ENCODE measurements around the gene DNAJC5G. TPM values are rescaled to one million over a fixed set of nuclear protein-coding genes. Genes with fewer than 3 reads are reported as not detected.

The DNAJC5G gene
- total and polyA plus RNA-seq, 11 donors: 0.11 to 3.3 (median 1.2) TPM

DNA sequence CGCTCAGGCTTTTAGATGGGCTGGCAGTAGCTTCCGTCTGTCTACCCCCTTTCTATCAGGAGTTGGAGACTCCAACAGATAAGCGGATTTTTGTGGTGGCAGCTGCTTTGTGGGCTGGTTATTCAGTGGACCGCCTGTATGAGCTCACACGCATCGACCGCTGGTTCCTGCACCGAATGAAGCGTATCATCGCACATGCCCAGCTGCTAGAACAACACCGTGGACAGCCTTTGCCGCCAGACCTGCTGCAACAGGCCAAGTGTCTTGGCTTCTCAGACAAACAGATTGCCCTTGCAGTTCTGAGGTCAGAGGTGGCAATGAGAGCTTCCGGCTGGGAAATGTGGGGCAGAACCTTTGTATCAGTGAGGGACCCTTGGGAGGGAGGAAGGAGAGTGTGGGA lies 43.3 kb upstream of the DNAJC5G start:
- Histone ChIP-seq H3K9me3 (no peaks in the 10 kb centered on the region), H3K4me1 (no peaks in the 10 kb centered on the region), H3K27ac (no peak overlapping the region), H3K4me3 (no peak overlapping the region), H3K27me3 (no peaks in the 10 kb centered on the region), H3K36me3 (peaks cover 0 to 100% (median 98%) of the 10 kb centered on the region in 9 donors)
- 93 to 95% (median 94%) methylated on average over 12 to 13 of the region's 13 CpGs for WGBS, 4 donors
- intact Hi-C loops (cut with DNase I): no loop called here
- DNase-seq: no peak
- TF ChIP-seq POLR2A (IDR thresholded peaks at IDR 0.05): no peak
- TF ChIP-seq, protein P1, sequence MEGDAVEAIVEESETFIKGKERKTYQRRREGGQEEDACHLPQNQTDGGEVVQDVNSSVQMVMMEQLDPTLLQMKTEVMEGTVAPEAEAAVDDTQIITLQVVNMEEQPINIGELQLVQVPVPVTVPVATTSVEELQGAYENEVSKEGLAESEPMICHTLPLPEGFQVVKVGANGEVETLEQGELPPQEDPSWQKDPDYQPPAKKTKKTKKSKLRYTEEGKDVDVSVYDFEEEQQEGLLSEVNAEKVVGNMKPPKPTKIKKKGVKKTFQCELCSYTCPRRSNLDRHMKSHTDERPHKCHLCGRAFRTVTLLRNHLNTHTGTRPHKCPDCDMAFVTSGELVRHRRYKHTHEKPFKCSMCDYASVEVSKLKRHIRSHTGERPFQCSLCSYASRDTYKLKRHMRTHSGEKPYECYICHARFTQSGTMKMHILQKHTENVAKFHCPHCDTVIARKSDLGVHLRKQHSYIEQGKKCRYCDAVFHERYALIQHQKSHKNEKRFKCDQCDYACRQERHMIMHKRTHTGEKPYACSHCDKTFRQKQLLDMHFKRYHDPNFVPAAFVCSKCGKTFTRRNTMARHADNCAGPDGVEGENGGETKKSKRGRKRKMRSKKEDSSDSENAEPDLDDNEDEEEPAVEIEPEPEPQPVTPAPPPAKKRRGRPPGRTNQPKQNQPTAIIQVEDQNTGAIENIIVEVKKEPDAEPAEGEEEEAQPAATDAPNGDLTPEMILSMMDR (IDR thresholded peaks at IDR 0.05): no peak
- ATAC-seq: no peak

DNA sequence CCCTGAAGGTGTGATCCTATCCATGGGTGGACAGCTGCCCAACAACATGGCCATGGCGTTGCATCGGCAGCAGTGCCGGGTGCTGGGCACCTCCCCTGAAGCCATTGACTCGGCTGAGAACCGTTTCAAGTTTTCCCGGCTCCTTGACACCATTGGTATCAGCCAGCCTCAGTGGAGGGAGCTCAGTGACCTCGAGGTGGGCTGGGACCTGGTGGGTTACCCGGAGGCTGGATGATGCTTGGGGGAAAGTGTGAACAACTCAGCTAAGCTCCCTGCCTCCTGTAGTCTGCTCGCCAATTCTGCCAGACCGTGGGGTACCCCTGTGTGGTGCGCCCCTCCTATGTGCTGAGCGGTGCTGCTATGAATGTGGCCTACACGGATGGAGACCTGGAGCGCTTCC lies 41.9 kb upstream of the DNAJC5G start:
- no peaks in the 10 kb centered on the region for H3K27me3 ChIP-seq
- no peak overlapping the region for H3K4me3 ChIP-seq
- 93 to 98% (median 94%) methylated on average over 8 to 14 of the region's 14 CpGs for WGBS, 4 donors
- peaks cover 0 to 100% (median 98%) of the 10 kb centered on the region in 9 donors for H3K36me3 ChIP-seq
- no peak overlapping the region for H3K27ac ChIP-seq
- DNase-seq: no peak
- intact Hi-C loops (cut with DNase I): no loop called here
- TF ChIP-seq POLR2A (IDR thresholded peaks at IDR 0.05): no peak
- TF ChIP-seq, protein P1 (IDR thresholded peaks at IDR 0.05): no peak
- H3K4me1 ChIP-seq: no peaks in the 10 kb centered on the region
- H3K9me3 ChIP-seq: no peaks in the 10 kb centered on the region
- peak in 1 of 4 donors; percentile 37 for ATAC-seq

DNA sequence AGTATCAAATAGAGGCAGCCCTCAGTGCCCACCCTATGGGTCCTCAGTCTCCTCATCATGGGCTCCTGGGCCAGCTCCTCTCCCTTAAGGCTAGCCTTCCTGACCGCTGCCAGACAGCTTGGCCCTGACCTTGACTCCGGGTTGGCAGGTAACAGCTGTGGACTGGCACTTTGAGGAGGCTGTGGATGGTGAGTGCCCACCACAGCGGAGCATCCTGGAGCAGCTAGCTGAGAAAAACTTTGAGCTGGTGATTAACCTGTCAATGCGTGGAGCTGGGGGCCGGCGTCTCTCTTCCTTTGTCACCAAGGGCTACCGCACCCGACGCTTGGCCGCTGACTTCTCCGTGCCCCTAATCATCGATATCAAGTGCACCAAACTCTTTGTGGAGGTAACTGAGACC lies 39.1 kb upstream of the DNAJC5G start:
- ATAC-seq (no peak), DNase-seq (no peak)
- no peaks in the 10 kb centered on the region for H3K9me3 ChIP-seq
- H3K27me3 ChIP-seq: no peaks in the 10 kb centered on the region
- H3K27ac ChIP-seq: no peak overlapping the region
- TF ChIP-seq, protein P1 (IDR thresholded peaks at IDR 0.05): no peak
- TF ChIP-seq POLR2A (IDR thresholded peaks at IDR 0.05): no peak
- H3K4me1 ChIP-seq: no peaks in the 10 kb centered on the region
- H3K36me3 ChIP-seq: peaks cover 0 to 100% (median 99%) of the 10 kb centered on the region in 9 donors
- H3K4me3 ChIP-seq: no peak overlapping the region
- 96 to 99% (median 97%) methylated on average over 12 of the region's 12 CpGs for WGBS, 4 donors
- intact Hi-C loops (cut with DNase I): no loop called here

DNA sequence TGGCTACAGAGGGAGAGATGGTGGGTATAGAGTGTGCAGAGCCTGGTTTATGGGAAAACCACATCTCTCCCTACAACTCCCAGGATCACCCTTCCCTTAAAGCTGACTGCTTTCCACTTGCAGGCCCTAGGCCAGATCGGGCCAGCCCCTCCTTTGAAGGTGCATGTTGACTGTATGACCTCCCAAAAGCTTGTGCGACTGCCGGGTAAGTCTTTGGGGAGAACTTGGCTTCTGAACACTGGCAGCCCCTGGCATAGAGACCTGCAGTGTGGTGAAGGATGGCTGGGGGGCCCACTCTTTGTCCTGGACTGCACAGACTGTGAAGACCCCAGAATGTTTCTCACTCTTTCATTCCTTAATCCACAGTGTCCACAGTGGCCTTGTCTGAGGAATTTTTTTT lies 38.6 kb upstream of the DNAJC5G start:
- no peak overlapping the region for H3K27ac ChIP-seq
- ATAC-seq (no peak), DNase-seq (no peak)
- no peaks in the 10 kb centered on the region for H3K4me1 ChIP-seq
- peaks cover 0 to 100% (median 99%) of the 10 kb centered on the region in 9 donors for H3K36me3 ChIP-seq
- H3K9me3 ChIP-seq: no peaks in the 10 kb centered on the region
- H3K27me3 ChIP-seq: no peaks in the 10 kb centered on the region
- 87 to 96% (median 89%) methylated on average over 3 of the region's 3 CpGs for WGBS, 4 donors
- no peak overlapping the region for H3K4me3 ChIP-seq
- TF ChIP-seq, protein P1 (IDR thresholded peaks at IDR 0.05): no peak
- no peak for TF ChIP-seq POLR2A (IDR thresholded peaks at IDR 0.05)
- intact Hi-C loops (cut with DNase I): no loop called here

Measured in heart left ventricle (tissue), 16 donors.